ENCODE data around the gene GUCY2D.

GUCY2D gene

DNA sequence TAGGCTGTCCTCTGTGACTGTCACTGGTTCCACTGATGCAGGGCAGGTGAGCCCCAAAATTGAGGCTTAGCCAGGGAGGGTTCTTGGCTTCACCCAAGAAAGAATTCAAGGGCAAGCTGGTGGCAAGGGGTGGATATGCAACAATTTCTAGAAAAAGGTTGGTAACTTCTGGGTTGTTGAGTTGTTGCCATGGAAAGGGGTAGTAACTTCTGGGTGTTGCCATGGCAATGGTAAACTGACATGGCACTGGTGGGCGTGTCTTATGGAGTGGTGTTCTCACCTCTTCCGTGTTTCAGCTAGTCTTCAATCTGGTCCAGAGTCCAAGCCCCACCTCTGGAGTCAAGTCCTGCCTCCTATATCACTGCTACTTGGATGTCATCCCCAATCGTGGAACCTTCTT is 9.5 kb upstream of the GUCY2D start:
- peak; percentile 30 for DNase-seq

DNA sequence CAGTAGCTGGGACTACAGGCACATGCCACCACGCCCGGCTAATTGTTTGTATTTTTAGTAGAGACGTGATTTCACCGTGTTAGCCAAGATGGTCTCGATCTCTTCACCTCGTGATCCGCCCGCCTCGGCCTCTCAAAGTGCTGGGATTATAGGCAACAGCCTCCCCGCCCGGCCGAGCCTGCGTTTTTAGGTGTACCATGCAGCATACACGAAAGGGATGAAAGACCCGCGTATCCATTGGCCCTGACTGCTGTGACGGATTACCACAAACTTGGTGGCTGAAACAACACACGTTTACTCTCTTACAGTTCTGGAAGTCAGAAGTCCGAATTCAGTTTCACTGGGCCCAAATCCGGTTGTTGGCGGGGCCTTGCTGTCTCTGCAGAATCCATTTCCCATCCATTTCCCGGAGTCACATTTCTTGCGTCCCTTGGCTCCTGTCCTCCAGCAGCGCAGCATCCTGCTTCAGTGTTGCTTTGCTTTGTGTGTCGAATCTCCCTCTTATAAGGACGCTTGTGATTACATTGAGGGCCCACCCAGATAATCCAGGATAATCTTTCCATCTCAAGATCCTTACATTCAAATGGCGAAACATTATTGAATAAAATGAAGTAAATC is 8.3 kb upstream of the GUCY2D start:
- DNase-seq = no peak

DNA sequence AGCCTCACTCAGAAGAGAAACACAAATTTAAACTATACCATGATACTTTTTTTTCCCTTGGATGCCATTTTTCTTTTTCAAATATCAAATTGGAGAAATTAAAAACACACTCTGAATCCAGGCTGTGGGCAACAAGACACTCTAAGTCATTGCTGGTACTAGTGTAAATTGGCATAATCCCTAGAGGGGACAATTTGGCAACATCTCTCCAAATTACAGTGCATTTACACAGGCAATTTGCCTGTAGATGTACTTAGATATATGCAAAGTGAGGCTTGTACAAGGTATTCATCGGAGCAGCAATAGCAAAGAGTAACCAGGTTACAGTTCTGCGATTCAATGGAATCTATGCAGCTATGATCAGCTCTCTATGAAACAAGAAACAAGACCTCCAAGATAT is 6.7 kb upstream of the GUCY2D start:
- no peak for DNase-seq

DNA sequence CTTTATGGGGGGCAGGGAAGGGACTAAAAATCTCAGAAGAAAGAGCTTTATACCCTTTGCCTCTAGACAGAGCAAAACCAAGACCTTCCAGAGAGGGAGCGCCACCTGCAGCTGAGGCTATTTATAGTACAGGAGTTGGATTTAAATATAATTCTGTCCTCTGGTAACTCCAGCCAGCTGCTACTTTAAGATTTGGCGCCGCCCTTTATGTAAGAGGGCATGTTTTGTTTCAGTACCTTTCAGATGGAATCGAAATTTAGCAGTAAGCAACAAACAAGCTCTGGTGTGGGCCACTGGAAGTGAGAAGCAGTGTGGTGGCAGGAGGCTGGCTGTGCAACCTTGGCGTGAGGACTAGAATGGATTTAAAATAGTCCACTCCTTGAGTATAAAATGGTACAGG is 5.2 kb upstream of the GUCY2D start:
- DNase-seq = peak; percentile 39

DNA sequence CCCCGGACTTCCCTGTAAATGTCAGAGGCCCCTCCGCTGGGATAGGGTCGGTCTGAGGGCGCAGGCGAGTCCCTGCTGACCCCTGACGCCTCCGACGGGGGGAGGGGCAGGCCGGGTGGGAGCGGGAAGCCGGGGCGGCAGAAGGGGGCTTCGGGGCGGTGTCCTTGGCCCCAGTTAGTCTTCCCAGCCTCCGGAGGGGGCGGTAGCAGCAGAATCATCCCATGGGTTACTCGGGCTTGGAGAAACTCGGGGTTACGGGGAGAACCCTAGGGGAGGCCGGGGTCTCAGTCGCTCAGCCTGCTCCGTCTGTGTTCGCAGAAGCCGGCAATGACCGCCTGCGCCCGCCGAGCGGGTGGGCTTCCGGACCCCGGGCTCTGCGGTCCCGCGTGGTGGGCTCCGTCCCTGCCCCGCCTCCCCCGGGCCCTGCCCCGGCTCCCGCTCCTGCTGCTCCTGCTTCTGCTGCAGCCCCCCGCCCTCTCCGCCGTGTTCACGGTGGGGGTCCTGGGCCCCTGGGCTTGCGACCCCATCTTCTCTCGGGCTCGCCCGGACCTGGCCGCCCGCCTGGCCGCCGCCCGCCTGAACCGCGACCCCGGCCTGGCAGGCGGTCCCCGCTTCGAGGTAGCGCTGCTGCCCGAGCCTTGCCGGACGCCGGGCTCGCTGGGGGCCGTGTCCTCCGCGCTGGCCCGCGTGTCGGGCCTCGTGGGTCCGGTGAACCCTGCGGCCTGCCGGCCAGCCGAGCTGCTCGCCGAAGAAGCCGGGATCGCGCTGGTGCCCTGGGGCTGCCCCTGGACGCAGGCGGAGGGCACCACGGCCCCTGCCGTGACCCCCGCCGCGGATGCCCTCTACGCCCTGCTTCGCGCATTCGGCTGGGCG is 542 bp downstream of the GUCY2D start:
- no peak for DNase-seq

DNA sequence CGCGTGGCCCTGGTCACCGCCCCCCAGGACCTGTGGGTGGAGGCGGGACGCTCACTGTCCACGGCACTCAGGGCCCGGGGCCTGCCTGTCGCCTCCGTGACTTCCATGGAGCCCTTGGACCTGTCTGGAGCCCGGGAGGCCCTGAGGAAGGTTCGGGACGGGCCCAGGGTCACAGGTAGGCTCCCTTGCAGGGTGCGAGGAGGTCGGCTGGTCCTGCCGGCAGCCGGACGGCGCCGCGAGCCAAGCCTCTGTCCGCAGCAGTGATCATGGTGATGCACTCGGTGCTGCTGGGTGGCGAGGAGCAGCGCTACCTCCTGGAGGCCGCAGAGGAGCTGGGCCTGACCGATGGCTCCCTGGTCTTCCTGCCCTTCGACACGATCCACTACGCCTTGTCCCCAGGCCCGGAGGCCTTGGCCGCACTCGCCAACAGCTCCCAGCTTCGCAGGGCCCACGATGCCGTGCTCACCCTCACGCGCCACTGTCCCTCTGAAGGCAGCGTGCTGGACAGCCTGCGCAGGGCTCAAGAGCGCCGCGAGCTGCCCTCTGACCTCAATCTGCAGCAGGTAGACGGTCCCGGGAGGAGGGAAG is 1.3 kb downstream of the GUCY2D start:
- DNase-seq = no peak

DNA sequence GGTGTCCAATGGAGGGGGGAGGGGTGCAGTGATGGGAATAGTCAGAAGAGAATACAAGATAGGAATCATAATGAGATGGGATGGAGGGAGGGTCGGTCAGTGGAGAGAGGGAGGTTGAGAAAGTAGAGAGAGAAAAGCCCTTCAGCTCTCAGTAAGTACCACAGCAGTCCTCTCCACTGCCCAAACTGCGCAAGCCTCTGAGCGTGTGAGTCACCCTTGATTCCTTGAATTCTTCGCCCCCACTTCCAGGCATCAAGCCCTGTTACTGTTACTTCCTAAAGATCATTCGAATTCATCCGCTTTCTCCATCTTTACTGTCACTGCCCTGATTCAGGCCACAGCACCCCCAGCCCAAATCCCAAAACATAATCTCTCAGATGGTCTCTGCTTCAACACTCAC is 2.5 kb downstream of the GUCY2D start:
- no peak for DNase-seq

DNA sequence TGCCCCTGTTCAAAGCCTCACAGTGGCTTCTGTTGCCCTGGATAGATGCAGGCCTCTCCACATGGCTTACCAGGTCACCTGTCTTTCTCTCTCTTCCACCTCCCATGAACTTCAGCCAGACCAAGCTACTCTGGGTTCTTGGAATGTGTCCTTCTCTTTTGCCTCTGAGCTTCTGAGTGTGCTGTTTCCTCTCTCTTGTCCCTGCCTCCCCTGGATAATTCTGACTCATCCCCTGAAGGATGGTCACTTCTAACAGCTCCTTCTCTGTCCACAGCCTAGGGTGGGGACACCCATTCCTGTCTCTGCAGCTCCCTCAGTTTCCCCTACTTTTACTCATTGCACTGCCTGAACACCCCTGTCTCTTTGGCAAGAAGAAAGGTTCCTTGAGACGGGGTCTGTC is 2.9 kb downstream of the GUCY2D start:
- DNase-seq = no peak

DNA sequence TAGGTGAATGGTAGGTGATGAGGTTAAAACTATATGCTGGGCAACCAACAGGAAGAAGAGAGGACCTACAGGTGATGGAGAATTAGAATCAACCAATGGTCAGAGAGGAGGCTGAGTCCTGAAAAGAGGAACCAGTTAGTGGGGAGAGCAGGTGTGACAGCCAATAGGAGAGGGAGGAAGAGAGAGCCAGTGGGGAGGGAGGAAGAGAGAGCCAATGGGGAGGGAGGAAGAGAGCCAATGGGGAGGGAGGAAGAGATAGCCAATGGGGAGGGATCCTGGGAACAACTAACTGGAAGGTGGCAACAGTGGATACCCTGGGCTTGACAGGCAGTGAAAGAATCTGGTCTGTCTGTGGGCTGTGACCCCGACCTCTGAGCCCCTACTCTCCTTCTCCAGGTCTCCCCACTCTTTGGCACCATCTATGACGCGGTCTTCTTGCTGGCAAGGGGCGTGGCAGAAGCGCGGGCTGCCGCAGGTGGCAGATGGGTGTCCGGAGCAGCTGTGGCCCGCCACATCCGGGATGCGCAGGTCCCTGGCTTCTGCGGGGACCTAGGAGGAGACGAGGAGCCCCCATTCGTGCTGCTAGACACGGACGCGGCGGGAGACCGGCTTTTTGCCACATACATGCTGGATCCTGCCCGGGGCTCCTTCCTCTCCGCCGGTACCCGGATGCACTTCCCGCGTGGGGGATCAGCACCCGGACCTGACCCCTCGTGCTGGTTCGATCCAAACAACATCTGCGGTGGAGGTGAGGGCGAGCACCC is 3.7 kb downstream of the GUCY2D start:
- DNase-seq = no peak

DNA sequence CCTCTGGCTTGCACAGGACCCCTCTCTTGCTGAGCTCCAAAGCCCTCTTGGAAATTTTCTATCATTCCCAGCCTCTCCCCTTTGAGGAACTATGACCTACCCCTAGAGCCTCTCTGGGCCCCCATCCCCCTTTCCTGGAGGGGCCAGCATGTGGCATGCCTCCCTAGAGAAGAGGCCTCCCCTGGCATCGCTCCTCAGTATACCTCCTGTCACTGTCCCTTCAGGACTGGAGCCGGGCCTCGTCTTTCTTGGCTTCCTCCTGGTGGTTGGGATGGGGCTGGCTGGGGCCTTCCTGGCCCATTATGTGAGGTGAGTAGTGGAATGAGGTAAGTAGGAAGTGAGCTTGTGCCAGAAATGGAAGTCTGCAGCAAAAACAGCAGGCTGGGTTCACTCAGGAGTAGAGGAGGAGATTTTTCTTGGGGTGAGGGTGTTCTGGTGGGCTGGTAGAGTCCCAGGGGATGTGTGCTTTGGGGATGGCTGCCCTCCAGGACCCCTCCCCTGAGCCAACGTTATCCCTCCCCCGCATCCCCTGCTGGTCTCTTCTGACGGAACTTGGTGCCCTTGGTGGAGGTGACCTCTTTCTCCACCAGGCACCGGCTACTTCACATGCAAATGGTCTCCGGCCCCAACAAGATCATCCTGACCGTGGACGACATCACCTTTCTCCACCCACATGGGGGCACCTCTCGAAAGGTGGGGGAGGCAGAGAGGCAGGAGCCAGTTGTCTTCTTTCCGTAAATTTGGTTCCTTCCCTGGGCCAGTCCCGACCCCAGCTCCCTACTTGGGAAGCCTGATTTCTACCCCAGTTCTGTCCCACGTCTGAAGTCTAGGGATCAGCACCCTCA is 4.6 kb downstream of the GUCY2D start:
- DNase-seq = no peak

DNA sequence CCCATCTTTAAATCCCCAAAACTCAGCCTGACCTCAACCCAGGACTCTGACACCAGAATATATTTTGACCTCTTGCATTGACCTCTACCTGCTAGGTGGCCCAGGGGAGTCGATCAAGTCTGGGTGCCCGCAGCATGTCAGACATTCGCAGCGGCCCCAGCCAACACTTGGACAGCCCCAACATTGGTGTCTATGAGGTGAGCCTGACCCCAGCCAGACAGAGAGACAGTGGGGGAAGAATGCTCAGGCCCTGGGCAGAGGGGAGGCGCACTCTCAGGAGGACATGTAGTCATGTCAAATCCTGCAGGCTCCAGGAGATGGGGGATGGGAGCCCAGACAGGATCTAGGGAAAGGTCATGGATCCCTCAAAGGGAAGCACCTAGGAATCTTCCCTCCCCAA is 5.4 kb downstream of the GUCY2D start:
- no peak for DNase-seq

DNA sequence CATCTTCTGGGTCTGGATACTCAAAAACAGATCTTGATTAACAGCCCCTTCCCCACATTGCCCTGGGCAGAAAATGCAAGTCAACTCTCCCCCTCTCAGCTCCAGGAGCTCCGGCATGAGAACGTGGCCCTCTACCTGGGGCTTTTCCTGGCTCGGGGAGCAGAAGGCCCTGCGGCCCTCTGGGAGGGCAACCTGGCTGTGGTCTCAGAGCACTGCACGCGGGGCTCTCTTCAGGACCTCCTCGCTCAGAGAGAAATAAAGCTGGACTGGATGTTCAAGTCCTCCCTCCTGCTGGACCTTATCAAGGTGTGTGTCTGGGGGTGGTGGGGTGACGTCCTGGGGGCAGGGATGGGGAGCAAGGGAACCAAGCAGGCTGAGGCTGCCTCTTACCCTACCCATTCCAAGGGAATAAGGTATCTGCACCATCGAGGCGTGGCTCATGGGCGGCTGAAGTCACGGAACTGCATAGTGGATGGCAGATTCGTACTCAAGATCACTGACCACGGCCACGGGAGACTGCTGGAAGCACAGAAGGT is 9.7 kb downstream of the GUCY2D start:
- no peak for DNase-seq

DNA sequence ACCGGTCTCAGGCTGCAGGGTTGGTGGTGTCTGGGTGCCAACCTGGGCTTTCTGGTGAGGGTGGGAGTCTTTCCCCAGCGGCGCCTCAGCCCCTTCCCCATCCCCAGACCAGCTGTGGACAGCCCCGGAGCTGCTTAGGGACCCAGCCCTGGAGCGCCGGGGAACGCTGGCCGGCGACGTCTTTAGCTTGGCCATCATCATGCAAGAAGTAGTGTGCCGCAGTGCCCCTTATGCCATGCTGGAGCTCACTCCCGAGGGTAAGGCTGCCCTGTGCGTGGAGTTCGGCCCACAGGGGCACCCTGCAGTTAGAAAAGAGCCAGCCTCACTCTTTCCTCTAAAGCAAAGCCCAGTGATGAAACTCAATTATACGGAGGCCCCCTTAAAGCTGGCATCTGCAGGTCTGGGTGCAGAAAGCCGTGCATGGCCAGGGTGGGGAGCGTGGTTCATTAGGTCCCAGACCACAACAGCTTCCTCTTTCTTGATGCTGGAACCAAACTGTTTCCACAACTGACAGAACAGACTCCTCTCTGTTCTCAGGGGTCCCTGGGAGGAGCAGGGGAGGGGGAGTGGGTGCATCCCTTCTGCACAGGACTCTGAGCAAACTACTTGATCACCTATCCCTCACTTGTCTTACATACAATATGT is 10.7 kb downstream of the GUCY2D start:
- no peak for DNase-seq

DNA sequence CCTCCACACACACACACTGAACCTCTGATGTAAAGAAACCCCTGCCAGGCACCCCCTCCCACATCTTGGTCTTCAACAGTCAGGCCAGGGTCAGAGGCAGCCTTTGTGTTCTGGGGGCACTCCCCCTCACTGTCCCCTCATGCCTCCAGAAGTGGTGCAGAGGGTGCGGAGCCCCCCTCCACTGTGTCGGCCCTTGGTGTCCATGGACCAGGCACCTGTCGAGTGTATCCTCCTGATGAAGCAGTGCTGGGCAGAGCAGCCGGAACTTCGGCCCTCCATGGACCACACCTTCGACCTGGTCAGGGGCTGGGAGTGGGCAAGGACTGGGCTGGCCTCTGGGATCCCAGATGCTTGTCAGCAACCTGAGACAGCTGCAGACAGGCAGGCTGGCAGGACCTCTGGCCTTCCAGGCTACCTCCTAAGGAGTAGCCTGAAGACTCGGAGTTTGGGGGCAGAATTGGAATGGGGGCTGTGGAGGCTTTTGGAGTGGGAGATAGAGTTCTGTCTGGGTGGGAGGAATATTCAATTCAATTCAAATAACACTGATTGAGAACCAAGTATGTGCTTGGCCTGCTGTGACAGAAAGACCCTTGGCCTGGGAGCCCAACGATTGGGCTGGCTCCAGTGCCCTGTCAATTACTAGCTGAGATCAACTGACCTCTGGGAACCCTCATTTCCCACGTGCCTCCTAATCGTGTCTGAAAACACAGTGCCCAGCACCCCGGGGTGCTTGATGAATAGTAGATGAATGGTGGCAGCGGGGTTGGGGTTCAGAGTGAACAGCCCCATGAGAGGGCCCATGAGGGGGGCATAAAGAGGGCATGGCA is 11.5 kb downstream of the GUCY2D start:
- DNase-seq = no peak

DNA sequence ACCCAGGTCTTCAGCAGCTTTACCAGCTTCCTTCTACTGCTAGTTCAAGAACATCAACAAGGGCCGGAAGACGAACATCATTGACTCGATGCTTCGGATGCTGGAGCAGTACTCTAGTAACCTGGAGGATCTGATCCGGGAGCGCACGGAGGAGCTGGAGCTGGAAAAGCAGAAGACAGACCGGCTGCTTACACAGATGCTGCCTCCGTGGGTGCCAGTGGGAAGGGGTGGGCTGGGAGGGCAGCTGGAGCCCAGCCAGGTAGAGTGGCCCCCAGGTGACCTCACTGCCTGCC is 12.1 kb downstream of the GUCY2D start:
- no peak for DNase-seq

DNA sequence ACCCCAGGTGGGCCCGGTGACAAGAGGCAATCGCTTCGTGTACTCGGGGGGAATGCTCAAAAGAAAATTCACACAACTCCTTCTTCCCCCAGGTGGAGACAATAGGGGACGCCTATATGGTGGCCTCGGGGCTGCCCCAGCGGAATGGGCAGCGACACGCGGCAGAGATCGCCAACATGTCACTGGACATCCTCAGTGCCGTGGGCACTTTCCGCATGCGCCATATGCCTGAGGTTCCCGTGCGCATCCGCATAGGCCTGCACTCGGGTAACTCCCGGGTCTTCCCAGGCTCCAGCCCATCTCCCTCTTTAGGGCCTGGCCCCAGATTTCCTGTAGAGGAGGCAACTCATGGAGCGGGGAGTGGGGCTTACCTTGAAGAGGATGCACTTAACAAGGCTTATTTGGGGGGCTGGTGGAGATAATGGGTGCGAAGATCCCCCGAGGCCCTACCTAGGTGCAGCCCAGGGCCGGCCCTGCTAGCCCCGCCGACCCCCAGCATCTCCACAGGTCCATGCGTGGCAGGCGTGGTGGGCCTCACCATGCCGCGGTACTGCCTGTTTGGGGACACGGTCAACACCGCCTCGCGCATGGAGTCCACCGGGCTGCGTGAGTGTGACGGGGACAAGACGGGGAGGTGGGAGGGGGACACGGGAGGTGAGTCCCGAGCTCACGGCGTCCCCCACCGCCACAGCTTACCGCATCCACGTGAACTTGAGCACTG is 13.0 kb downstream of the GUCY2D start:
- no peak for DNase-seq

DNA sequence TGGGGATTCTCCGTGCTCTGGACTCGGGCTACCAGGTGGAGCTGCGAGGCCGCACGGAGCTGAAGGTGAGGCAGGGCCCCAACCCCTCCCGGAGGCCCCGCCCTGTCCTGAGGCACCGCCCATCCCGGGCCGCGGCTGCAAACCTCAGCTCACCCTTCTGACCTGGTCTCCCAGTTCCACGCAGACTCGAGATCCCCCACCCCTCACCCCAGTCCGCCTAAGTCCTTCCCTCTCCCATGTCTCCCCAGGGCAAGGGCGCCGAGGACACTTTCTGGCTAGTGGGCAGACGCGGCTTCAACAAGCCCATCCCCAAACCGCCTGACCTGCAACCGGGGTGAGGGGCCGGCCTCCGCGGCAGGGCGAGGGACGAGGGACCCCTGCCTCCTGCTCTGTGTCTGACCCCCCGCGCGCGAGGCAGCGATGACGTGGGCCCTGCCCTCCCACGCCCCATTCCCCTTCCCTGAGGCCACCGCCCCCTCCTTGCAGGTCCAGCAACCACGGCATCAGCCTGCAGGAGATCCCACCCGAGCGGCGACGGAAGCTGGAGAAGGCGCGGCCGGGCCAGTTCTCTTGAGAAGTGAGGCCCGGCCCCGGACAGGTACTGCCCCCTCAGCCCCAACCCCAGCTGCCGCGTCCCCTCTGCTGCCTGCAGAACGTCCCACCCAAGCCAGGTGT is 13.7 kb downstream of the GUCY2D start:
- DNase-seq = peak; percentile 5

DNA sequence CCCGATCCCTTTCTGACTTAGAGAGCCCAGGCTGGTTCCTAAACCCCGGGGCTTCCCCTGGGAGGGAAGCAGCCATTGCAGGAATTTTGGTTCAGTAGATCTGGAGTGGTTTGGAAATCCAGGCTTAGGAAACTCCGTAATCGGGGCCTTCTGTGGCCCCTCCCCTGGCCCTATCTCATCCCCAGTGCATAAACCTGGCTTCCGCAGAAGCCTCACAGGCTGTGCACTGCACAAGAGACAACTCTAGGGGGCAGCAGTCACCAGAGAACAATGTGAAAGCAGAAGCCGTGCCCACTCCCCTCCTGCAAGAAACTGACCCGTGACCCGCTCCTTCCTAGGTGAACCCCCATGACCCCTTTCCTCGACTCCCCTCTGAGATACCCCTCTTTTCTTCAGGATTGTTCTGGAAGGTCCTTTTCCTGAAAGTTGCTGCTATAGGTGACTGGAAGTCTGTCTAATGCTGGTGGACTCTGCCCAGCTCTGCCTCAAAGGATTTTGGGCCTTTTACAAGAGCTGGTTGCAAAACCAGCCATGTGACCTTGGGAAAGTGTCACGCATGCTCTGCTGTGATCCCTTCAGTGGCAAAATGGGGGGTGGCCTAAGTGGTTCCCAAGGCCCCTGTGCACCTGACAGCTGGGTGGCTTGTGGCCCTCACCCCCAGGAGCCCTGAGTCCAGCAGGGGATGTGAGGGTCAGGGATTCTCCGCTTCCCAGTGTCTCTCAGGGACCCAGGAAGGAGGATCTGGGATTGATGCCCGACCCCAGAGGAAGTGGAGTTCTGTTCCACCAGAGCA is 14.4 kb downstream of the GUCY2D start:
- peak; percentile 61 for DNase-seq

DNA sequence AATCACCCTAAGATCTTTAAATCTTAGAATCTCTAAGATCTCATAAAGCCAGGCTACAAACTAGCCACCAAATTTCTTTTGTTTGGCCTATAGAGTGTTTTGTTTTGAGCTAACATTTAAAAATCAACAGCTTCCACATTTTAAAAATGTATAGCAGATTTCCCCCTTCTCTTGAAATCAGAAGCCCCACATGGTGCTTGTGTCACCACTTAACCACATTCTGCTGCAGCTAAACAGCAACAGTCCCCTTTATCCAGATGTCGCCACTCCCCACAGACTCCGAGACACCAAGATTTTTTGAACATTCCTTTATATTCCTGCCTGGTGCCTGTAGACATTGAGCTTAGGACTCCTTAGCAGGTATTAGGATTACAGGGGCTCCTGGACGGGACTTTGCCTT is 16.0 kb downstream of the GUCY2D start:
- no peak for DNase-seq

Measured in CD4-positive, alpha-beta T cell treated with Interleukin-21 for 1 hour (primary cell).